Coronary artery (tissue), 2 donors: ENCODE measurements around the gene PYGB.

Experiments used
- DNase-seq: peaks from one replicate; pipeline ENCODE4 v3.0.0-alpha.2; 2017; ENCODE audit warnings: low spot score
- H3K27ac ChIP-seq, 2 donors: fragments of 200-600 bp; sonication (generic); one replicate each; pipeline ENCODE4 v1.5.1; 2016 to 2019
- H3K4me3 ChIP-seq: fragments of 200-600 bp; sonication (generic); 2 replicates; pipeline ENCODE4 v1.5.1; 2016; ENCODE audit warnings: mild to moderate bottlenecking, moderate library complexity
- CTCF ChIP-seq: fragments of 200-600 bp; sonication (generic); IDR thresholded peaks from one replicate; pipeline ENCODE4 v1.5.1; 2019; ENCODE audit warnings: antibody characterized with exemption

The PYGB gene

GRCh38 chr20:25279403-25279802, 31.5 kb downstream of the PYGB start:
- Histone ChIP-seq H3K27ac (no peak overlapping the region), H3K4me3 (no peak overlapping the region)
- no peak for DNase-seq
- TF ChIP-seq CTCF, result no peak

GRCh38 chr20:25280051-25280573, 32.2 kb downstream of the PYGB start:
- no peak for DNase-seq
- Histone ChIP-seq H3K4me3 (no peak overlapping the region), H3K27ac (no peak overlapping the region)
- no peak for TF ChIP-seq CTCF

GRCh38 chr20:25280574-25281535, 33.0 kb downstream of the PYGB start:
- TF ChIP-seq CTCF, result no peak
- no peak overlapping the region for H3K4me3 ChIP-seq
- no peak overlapping the region for H3K27ac ChIP-seq
- no peak for DNase-seq

- no peak for TF ChIP-seq CTCF
- Histone ChIP-seq H3K27ac (no peak overlapping the region), H3K4me3 (no peak overlapping the region)
- no peak for DNase-seq
Observed at GRCh38 chr20:25281541-25281991, 33.7 kb downstream of the PYGB start.

- Histone ChIP-seq H3K4me3 (no peak overlapping the region), H3K27ac (no peak overlapping the region)
- DNase-seq, result no peak
- TF ChIP-seq CTCF, result no peak
Observed at GRCh38 chr20:25282034-25282781, 34.3 kb downstream of the PYGB start.

GRCh38 chr20:25282796-25283195, 34.9 kb downstream of the PYGB start:
- no peak for DNase-seq
- Histone ChIP-seq H3K4me3 (no peak overlapping the region), H3K27ac (no peak overlapping the region)
- no peak for TF ChIP-seq CTCF
